GM12878 (cell line): ENCODE results near the gene NFASC. TPM values are rescaled to one million over a fixed set of nuclear protein-coding genes. Genes with fewer than 3 reads are reported as not detected.

Experiments used
- CBFB ChIP-seq: IDR thresholded peaks from 2 replicates; pipeline ENCODE4 v1.6.1; 2016; ENCODE audit warnings: antibody characterized with exemption, low read depth
- CEBPZ ChIP-seq: fragments of 150-350 bp; IDR thresholded peaks from 2 replicates; pipeline ENCODE4 v1.6.1; 2016; ENCODE audit warnings: low read depth, low read length
- KLF5 ChIP-seq: fragments of 450-650 bp; IDR thresholded peaks from 2 replicates; pipeline ENCODE4 v1.6.1; 2014; ENCODE audit warnings: mild to moderate bottlenecking; ENCODE audit not compliant: partially characterized antibody
- ZBTB40 ChIP-seq: fragments of 450-650 bp; IDR thresholded peaks from 2 replicates; pipeline ENCODE4 v1.6.1; 2016; ENCODE audit warnings: mild to moderate bottlenecking, moderate library complexity, borderline replicate concordance
- polyA plus RNA-seq, 11 experiments: library from polyadenylated mRNA; depleted of rRNA in 4 of 11; unstranded in 6 of 11; stranded (reverse) in 5 of 11; fragments of >200 nt; fragmentation: Nextera tagmentation in 4 of 11; fragmentation: Illumina TruSeq in 1 of 11; extraction: Ambion mirVana in 4 of 11; extraction: Trizol in 1 of 11; gene quantifications; 1 replicate in 1 of 11; 2 replicates in 10 of 11; pipeline versions ENCODE4 v1.2.1 to v1.2.3, GENCODE V29; 2011 to 2016; ENCODE audit warnings: inconsistent platforms in 2 of 11, missing spikeins in 2 of 11, low read depth in 1 of 11
- total RNA-seq, 4 experiments: library from RNA; depleted of rRNA in 3 of 4; stranded (reverse); fragments of >200 nt in 3 of 4; fragmentation: Illumina TruSeq in 1 of 4; extraction: Trizol in 1 of 4; gene quantifications; 2 replicates each; pipeline versions ENCODE4 v1.2.1 to v1.2.3, GENCODE V29; 2013 to 2021
- TF ChIP-seq, protein P1 (sequence below): IDR thresholded peaks from 2 replicates; pipeline ENCODE4 v1.6.1; 2011; ENCODE audit warnings: low read depth, mild to moderate bottlenecking, low read length, moderate library complexity, borderline replicate concordance; ENCODE audit errors: extremely low read depth

NFASC gene
- total and polyA plus RNA-seq, 10 of the 15 experiments (the other 5 are each of a cell fraction or from before 2014, with no cell fraction given) = 0.04 to 0.31 (median 0.12) TPM; not detected in 4

DNA sequence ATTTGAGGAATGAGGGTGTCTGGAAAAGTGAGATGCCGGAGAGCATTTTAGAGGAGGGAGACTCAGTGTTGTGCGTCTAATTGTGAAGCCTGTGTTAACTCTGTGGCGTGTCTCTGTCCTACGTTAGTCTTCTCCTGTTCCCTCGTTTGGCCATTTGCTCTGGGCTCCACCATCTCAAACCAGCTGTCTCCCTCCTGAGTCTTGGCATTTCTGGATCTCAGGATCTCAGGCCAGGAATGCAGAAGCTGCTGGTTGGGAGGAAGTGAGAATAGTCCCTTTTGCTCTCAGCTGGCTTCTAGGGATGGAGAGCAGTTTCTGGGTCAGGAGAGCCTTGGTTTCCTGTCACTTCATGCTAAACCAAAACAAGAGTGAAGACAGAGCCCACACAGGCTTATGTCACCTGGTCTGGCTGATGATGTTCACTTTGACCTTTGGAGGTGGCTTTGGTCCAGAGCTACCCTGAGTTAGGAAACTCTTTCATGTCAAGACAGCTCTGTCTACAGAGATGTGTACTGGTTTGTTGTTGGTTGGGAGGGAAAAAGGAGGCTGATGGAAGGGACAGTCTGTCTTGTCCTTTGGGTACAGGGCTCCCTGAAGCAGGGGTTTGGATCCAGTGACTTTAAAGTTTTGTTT, 859 bp downstream of the NFASC start (continued):
- no peak for TF ChIP-seq CEBPZ
- no peak for TF ChIP-seq CBFB
- no peak for TF ChIP-seq KLF5
- TF ChIP-seq, protein P1, sequence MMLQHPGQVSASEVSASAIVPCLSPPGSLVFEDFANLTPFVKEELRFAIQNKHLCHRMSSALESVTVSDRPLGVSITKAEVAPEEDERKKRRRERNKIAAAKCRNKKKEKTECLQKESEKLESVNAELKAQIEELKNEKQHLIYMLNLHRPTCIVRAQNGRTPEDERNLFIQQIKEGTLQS = no peak
- TF ChIP-seq ZBTB40 = no peak
- TF ChIP-seq, all 136 proteins: peak for 0
